ENCODE results near the gene TRIM15. TPM values are rescaled to one million over a fixed set of nuclear protein-coding genes. Genes with fewer than 3 reads are reported as not detected.

TRIM15 gene
- total RNA-seq = not detected in 2 replicates

DNA sequence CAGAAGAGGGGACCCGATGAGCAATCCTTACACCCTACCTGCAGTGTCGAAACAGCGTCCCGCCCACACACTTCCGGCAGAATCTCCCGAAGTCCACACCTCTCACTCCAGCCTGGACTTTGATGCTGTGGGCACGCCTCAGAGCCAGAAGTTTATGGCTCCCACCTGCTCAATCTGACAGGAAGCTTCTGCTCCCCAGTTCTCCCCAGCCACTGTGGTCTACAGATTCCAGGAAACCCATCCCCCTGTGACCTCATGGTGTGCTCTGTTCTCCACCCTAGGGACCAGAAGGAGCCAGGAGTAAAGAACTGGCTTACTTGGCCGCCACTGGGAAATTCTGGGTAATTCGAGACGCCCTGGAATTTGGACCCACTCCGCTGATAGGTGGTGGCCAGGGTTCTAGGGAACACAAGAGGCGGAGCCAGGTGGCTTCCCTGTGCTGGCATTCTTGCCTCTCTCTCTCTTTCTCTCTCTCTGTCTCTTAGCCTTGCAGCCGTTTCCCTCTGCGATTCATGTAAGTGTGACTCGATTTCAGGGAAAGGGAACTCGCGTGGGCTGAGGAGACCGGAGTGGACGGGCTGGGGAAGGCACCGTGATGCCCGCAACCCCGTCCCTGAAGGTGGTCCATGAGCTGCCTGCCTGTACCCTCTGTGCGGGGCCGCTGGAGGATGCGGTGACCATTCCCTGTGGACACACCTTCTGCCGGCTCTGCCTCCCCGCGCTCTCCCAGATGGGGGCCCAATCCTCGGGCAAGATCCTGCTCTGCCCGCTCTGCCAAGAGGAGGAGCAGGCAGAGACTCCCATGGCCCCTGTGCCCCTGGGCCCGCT lies at the start of gene TRIM15:
Gene TRIM15, plus strand, starts transcription at position 457 of the 828 bp plus-strand sequence. Its CDS starts 139 bp downstream, at position 596.

DNA sequence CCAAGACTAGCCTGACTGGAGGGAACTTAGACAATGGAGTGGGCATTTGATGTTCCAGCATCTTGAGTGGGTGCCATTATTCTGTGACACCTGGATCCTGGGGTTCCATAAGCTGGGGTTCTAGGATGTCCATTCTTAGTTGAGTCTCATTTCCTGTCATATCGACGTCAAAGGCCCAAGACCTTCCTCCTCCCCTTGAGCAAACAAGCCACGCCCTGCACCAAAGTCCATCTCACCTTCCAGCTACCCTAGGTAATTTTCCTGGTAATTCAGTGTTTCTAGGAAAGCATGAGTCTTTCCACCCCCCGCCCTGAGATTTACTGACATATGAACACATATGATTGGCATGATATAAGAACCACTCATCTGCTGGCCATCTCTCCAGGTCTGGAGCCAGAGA lies 27.6 kb upstream of the TRIM15 start, which contains the start of gene TRIM40:
Gene TRIM40, plus strand, starts transcription at position 384 of the 400 bp plus-strand sequence. CDS start 897 bp downstream, outside the sequence.

DNA sequence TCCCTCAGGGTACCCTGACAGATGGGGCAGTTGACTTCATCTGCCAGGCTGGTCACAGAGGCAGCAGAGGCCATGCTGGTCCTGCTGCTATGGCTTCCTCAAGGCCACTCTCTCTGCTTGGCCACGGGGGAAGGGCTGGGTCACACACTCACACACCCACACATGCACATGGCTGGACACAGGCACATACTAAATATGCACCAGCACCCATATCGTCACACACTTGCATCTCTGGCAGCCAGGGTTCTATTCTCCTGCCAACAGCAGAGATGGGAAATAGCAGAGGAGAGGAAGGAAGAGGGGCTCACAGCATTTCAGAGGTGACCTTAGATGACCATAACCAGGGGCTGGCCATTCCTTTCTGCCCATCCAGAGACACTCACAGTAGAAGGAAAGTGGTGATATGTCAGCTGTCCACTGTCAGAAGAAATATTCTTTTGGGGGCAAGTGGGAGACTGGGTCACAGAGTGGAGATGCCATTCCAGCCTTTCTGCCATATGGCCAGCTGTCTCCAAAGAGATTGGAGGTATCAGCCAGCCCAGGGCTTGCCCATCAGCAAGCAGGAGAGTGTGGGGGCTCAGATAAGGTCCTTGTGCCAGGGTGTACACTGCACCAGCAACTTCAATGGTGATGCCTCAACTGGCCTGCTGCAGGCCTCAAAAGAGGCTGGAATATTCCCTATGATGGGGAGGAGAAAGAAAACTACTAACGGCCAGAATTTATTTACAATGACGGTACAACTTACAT lies 2.4 kb upstream of the TRIM15 start, which contains the start of gene TRIM10:
Gene TRIM10, minus strand, starts transcription at position 427 of the 747 bp plus-strand sequence. Its CDS starts 353 bp downstream, at position 74.

DNA sequence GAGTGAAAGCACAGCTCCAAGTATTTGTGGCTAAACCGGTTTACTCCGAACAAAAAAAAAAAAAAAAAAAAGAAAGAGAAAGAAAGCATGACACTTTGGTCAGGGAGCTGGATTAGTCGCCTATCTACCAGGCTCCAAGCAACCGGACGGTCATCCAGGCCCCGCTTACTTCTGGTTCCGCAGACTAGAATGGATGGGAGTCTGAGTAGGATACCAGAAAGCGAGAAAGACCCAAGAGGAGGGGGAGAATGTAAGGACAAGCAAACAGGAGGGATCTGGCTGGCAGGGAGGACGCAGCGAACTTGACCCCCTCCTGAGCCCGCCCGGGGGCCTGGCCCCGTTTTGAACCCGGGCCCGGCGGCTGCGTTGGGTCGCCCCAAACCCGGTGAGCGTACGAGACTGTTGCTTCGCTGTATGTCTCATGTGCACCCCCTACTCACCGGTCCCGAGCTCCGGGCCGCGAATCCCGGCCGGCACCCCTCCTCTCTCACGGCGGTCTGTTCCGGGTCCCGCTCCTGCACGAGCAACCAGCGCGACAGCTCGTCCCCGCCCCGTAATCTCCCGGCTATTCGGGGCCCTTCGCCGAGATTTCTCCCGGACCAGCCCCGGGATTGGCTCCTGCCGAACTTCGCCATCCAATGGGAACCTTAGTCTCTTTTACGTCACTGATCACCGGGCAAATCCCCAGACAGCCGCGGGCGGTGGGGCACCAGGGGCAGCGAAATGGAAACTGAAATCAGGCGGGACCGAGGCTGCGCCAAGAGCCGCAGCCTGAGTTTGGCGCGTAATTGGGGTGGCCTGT lies 49.7 kb downstream of the TRIM15 start, which contains the start of gene TRIM26:
Gene TRIM26, minus strand, starts transcription at position 542 of the 802 bp plus-strand sequence. CDS start 14,303 bp downstream, outside the sequence.

Other genes with a start within 250 kb of the TRIM15 start
- gene HLA-A, start 221.0 kb upstream of the TRIM15 start, total RNA-seq = 292 and 331 TPM in 2 replicates
- gene POLR1H, start 102.3 kb upstream of the TRIM15 start, total RNA-seq = 23.1 and 26.1 TPM in 2 replicates
- gene PPP1R11, start 96.3 kb upstream of the TRIM15 start, total RNA-seq = 24.4 and 29.3 TPM in 2 replicates
- not detected in 2 replicates for gene RNF39, start 87.8 kb upstream of the TRIM15 start, total RNA-seq
- gene TRIM31, start 50.5 kb upstream of the TRIM15 start, total RNA-seq = not detected in 2 replicates
- gene TRIM40, start 27.4 kb upstream of the TRIM15 start, total RNA-seq = not detected in 2 replicates
- not detected in 2 replicates for gene TRIM10, start 2.3 kb upstream of the TRIM15 start, total RNA-seq
- gene TRIM26, start 49.9 kb downstream of the TRIM15 start, total RNA-seq = 16.3 and 34.9 TPM in 2 replicates
- 5.1 and 5.4 TPM in 2 replicates for gene TRIM39, start 163.4 kb downstream of the TRIM15 start, total RNA-seq
- gene RPP21, start 181.6 kb downstream of the TRIM15 start, total RNA-seq = 56.9 and 69.9 TPM in 2 replicates

Measured in pericardium fibroblast (primary cell).